NCI-H128 (cell line): ENCODE data around the gene PDZD2.
"Not testable (repeated sequence)": the region's sequence is repeated elsewhere in the genome, so short reads cannot be mapped to it uniquely, and the experiment has no call there.

Source experiments
- DNase-seq: peaks from one replicate; lab custom pipeline; 2025; ENCODE audit not compliant: unreplicated experiment; lab: John Stamatoyannopoulos, UW

Gene PDZD2

DNA sequence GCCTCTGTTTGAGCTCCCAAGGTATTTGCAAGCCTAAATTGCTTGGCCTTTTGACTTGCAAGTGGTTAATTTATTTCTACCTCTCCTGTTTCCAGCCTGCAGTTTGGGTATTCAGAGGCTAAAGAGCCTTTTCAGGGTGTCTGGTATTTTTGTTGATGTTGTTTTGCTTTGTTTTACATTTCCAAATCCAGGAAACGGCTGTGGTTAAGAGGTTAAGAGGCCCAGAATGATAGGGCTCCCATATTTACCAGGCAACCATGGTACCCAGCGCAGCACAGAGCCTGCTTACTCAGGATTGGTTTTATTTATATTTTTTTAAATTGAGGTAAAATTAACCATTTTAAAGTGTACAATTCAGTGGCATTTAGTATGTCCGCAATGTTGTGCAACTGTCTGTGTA, 92.1 kb downstream of the PDZD2 start:
- no peak for DNase-seq

DNA sequence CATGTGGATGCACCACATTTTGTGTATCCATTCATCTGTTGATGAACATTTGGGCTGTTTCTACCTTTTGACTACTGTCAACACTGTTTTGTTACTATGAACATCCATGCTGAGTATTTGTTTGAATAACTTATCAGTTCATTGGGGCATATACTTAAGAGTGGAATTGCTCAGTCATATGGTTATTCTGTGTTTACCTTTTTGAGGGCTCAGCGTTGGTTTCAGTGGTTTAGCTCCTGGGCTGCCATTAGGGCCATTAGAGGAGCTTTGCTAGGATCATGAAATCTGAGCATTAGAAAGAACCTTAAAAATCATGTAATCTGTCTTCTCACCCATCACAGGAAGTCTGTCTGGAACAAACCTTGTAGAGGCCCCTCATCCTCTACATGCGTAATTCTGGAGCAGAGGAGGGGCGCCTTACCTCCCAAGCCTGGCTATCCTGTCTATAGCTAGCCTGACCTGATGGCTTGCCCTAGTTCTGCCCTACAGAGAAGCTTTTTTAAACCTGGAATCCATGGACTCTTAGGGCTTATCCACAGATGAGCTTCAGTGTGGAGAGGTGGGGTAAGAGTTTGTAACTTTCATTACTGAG, 92.9 kb downstream of the PDZD2 start:
- DNase-seq: no peak

DNA sequence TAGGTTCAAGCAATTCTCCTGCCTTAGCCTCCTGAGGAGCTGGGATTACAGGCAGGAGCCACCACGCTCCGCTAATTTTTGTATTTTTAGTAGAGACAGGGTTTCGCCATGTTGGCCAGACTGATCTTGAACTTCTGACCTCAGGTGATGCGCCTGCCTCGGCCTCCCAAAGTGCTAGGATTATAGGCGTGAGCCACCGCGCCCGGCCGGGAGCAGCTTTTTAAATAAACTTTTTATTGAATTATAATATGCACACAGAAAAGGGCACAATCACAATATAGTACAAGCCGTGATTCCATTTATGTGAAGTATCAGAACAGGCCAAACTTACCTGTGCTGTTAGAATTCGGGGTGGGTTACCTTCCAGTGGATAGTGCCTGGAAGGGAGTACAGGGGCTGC, 93.9 kb downstream of the PDZD2 start:
- DNase-seq: not testable (repeated sequence)

- no peak for DNase-seq
Measured at GRCh38 chr5:31733371-31733770, 94.4 kb downstream of the PDZD2 start.

DNA sequence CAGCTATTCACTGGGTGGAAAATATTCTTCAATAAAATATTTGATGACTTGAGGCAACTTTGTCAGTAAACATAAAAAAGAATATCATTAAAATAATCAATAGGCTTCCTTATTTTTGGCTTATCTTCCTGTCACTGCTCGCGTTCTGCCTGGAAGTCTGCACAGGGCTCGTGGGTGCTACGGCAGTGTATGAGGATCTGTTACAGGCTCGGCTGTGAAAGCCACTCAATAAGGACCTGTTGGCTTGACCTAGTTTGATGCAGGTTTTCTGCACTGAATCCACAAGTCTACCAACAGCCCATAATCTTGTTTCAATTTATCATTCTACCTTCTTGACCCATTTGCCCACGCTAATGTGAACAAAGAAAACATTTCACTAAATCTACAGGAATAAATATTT, 97.2 kb downstream of the PDZD2 start:
- no peak for DNase-seq

DNA sequence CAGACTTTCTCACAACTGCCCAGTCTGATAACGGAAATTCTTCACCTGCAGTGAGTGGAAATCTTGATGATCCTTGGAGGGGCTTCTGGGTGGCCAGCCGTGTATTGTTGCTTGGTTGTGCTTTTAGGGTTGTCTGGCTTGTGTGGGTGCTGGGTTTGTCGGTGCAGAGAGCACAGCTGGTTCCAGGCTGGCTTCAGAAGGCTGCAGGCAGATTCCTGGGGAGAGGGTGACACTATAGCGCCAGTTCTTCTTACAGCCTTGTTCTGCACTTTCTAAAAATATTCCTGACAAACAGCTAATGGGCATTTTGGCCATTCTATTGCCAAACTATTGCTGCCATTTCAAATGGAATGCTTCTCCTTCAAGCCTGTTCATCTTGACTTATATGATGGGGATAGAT, 99.3 kb downstream of the PDZD2 start:
- DNase-seq: no peak

DNA sequence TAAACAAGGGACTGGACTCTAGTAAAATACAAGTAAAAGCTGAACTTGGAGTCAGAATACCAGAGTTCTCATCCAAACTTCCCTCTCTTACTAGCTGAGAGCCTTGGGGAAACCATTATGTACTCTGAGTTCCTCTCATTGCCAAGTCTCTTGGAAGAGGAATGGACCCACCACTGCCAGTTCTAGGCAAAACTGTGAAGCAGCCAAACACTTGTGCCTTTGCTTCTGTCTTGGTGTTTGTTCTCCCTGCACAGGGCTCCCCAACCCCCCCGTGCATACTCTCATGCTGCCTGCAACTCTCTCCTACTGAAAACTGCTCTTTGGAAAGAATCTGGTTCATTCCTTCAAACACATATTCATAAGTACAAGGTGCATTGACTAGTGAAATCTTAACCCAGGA, 102.6 kb downstream of the PDZD2 start:
- DNase-seq: no peak

DNA sequence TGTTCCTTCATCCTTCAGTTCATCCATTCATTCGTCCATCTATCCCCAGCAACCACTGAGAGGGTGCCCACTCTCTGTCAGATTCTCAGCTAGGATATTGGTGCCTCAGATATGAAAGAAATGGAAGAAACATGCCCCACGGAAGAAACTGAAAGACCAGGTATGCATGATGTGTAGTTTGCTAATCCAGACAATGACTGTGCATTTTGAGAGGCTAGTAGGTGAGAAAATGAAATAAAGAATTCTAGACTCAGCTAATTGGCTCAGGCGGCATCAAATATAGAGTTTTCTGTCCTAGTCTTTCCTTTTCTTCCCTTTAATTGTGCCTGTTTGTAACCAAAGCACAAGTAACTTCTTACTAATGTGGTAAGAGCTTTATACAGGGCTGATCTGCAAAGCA, 104.7 kb downstream of the PDZD2 start:
- no peak for DNase-seq

DNA sequence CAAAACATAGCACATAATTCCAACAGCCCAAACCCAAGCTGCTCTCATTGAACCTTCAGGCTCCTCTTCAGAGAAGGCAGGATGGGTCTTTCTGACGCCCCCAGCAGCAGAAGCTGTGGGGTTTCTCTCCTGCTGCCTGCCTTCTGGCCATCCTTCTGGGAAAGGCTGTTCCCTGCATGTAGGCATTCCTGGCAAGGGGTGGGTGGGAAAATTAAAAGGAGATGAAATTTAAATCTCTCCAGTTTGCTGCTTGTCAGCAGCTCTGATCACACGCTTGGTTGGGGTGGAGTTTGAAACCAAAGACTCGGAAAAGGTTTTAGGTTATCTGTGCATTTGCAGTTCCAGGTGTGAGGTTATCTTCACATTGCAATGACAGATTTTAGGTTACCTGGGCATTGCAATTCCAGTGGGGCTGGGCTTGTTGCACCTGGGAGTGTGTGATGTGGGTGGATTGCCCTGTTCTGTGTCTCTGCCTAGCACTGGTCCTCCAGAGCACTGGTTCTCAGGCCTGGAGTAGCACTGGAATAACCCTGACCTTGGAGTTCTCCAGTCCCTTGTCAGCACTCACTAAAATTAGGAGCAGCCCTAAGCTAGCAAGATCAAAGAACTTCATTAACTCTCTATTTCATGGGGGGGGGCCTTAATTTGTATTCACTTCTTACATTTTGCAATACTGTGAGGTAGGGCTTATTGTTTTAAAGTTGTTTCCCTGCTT, 109.7 kb downstream of the PDZD2 start:
- DNase-seq: no peak

DNA sequence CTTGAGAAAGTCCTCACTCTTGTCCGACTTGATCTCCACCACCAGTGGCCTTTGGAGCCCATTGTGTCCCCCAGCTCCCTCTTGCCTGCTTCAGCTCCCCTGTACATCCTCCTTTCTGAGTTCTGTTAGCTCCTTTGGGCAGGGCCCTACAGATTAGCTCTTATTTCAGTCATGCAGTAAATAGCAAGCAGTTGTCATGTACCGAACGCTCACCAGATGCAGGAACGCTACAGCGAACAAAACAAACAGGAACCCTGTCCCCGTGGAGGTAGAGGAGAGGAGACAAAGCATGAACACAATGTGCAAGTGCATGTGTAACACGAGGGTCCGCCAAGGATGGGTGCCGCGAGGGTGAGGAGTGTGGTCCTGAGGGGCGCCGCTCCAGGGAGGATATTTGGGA, 111.3 kb downstream of the PDZD2 start:
- no peak for DNase-seq

- DNase-seq: no peak
Measured at GRCh38 chr5:31751610-31752009, 112.7 kb downstream of the PDZD2 start.

DNA sequence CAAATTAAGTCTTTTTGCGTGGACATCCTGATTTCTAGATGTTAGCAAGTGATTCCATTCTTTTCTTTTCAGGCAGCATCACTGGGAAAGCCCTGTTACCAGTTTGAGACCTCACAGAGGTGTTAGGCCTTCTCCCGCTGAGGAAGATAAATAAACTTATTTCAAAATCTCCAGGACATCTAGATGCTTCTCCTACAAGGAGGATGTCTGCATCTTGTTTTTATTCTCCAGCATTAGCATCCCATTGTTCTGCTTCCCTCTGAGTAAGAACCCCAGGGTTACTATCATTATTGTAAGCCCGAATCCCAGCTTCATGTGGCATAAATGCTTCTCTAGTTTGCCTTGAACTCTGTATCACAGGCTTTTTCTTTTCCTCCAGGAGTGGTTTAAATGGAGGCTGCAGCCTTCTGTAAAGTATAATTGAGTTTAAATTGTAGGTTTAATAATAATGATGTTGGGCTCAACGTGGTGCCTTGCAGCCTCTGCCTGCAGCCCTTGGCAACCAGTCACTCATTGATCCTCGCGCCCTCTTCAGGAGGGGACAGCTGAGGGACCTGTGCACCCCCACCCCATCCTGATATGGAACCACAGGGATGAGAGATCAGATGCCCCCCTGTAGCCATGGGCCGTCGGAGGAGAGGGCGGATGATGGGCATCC, 114.9 kb downstream of the PDZD2 start:
- no peak for DNase-seq

DNA sequence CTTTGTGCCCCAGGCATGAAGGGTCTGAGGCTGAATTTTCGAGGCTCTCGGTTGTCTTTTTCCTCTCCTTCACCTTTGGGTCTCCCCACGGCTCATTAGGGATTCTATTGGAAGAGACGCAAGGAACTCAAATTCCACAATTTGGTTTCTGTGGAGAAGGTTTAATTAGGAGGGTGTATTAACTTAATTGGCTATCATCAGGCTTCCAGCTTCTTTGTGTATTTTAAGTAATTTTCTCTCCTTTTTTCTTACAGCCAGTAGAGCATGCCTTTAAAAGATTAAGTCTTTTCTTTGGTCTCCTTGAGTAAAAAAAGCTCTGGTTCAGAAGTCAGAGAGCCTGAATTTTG, 115.4 kb downstream of the PDZD2 start:
- DNase-seq: no peak

DNA sequence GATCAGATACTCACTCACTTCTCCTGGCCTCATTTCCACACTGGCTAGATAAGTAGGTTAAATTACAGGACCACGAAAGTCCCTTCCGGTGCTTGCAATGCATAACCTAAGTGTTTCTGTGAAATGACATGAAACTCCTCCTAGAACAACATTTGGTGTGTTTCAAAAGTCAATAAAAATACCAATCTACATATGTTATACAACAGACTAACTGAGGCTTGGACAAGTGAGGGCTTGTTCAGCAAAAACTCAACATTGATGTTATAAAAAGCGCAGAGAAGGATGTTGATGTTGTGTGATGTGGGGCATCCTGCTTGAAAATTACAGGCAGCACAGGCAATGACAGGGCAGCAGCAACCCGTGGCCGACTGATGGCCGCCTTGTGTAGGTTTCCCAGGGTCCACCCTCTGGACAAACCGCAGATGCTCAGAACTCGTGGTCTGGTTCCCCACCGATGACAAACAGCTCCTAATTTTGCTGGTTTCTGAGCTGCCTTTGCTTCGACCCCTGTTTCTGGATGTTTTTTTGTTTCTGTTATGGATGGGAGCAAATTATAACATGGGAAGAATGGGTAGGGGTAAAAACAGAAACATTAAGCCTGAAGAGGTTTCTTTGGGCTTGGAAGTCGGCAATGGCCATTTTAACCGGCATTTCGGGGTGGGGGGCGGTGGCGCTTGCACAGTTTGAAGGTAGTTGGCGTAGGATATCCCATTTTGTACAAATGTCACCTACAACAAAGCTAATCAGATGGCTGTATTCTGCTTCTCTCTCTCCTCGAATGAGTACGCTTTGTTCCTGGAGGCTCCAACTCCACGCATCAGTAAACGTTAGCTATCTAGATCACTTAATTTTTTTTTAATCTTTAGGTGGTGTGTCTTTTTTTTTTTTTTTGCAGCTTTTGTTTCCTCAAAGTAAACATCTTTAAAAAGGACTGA, 116.1 kb downstream of the PDZD2 start:
- DNase-seq: no peak

GRCh38 chr5:31755676-31756230, 116.8 kb downstream of the PDZD2 start:
- DNase-seq: no peak

- DNase-seq: no peak
Measured at GRCh38 chr5:31757806-31758205, 118.9 kb downstream of the PDZD2 start.

DNA sequence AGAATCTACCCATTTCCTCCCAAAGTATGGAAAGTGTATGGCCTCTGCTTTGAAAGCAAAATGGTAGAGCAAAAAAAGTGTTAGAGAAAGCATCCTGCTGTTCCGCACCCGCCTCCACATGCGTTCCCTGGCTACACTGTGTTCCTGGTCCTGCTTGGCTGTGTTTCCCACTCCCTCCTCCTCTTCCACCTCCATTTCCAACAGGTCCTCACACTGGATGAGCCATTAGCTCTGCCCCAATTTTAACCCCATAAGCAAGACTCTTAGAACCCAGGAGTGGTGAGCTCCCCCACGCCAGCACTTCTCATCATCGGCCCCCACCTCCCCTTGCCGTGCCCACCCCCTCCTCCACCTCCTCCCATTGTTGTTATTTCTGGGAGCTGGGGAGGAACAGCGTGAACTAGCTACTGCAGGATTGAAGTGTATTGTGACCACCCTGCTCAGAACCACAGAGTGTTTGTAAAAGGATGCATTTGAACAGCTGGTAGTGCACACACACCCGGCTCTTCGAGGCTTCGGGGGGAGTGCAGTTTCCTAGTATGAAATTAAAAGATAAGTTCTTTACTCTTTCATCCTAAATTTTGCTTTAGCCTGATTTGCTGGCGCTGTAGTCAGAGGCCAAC, 120.0 kb downstream of the PDZD2 start:
- DNase-seq: no peak

GRCh38 chr5:31759925-31760324, 121.0 kb downstream of the PDZD2 start:
- DNase-seq: no peak

DNA sequence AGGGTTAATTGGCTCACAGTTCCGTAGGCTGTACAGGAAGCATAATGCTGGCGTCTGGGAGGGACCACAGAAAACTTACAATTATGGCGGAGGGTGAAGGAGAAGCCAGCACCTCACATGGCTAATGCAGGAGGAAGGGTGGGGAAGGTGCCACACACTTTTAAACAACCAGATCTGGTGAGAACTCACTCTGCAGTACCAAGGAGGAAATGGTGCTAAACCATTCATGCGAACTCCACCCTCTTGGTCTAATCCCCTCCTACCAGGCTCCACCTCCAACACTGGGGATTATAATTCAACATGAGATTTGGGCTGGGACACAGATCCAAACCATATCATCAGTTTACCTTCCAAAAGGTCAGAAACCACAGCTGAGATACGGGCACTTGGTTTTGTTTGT, 122.9 kb downstream of the PDZD2 start:
- DNase-seq: no peak

GRCh38 chr5:31763424-31763823, 124.5 kb downstream of the PDZD2 start:
- DNase-seq: no peak

GRCh38 chr5:31764687-31765086, 125.8 kb downstream of the PDZD2 start:
- DNase-seq: not testable (repeated sequence)
